ENCODE measurements around the gene GRIN1. TPM values are rescaled to one million over a fixed set of nuclear protein-coding genes. Genes with fewer than 3 reads are reported as not detected.
A peak's percentile ranks its signal among the peaks of the same experiment; 100 is the strongest.
"Not testable (repeated sequence)": the region's sequence is repeated elsewhere in the genome, so short reads cannot be mapped to it uniquely, and the experiment has no call there.

The GRIN1 gene
- total RNA-seq, 6 experiments from 2014 or later, result not detected

GRCh38 chr9:137115394-137116026, 23.4 kb upstream of the GRIN1 start:
- Histone ChIP-seq H3K9me3 (no peaks in the 10 kb centered on the region), H3K27me3 (no peaks in the 10 kb centered on the region), H3K27ac (no peak overlapping the region), H3K4me3 (no peak overlapping the region), H3K36me3 (no peaks in the 10 kb centered on the region), H3K4me1 (peaks cover 0 to 4% (median 1%) of the 10 kb centered on the region in 4 donors)
- peak in 1 of 4 donors; percentile 2 for ATAC-seq
- DNase-seq, result peak in 1 of 3 donors; percentile 42
- TF ChIP-seq POLR2A (IDR thresholded peaks at IDR 0.05) (no peak), CTCF (IDR thresholded peaks at IDR 0.05) (no peak)
- intact Hi-C loops (cut with DNase I), result loop anchor here in 1 of 2 donors (5.0 kb wide), 1 partner anchor 117 kb away; the partner anchor contains the start of gene SLC34A3
- WGBS (ENCODE audit: insufficient coverage, low coverage, low lambda C conversion rate, missing lambda C conversion rate), result no CpG with 5 or more reads among the region's 21 CpGs

- intact Hi-C loops (cut with DNase I), result loop anchor here in 1 of 2 donors (5.0 kb wide), 1 partner anchor 116 kb away; the partner anchor contains the start of gene SLC34A3
- ATAC-seq (no peak), DNase-seq (no peak)
- H3K4me3 ChIP-seq, result no peak overlapping the region
- H3K4me1 ChIP-seq, result peaks cover 0 to 4% (median 1%) of the 10 kb centered on the region in 4 donors
- H3K27me3 ChIP-seq, result no peaks in the 10 kb centered on the region
- TF ChIP-seq POLR2A (IDR thresholded peaks at IDR 0.05) (no peak), CTCF (IDR thresholded peaks at IDR 0.05) (no peak)
- H3K9me3 ChIP-seq, result no peaks in the 10 kb centered on the region
- no peaks in the 10 kb centered on the region for H3K36me3 ChIP-seq
- WGBS (ENCODE audit: insufficient coverage, low coverage, low lambda C conversion rate, missing lambda C conversion rate), result 57% methylated on average over 1 of the region's 6 CpGs
- H3K27ac ChIP-seq, result no peak overlapping the region
Observed at GRCh38 chr9:137116027-137116507, 22.9 kb upstream of the GRIN1 start.

- no peaks in the 10 kb centered on the region for H3K9me3 ChIP-seq
- intact Hi-C loops (cut with DNase I), result loop anchor here in 1 of 2 donors (5.0 kb wide), 1 partner anchor 116 kb away; the partner anchor contains the start of gene SLC34A3
- TF ChIP-seq POLR2A (IDR thresholded peaks at IDR 0.05) (no peak), CTCF (IDR thresholded peaks at IDR 0.05) (no peak)
- no peaks in the 10 kb centered on the region for H3K36me3 ChIP-seq
- no peaks in the 10 kb centered on the region for H3K27me3 ChIP-seq
- no peak overlapping the region for H3K4me3 ChIP-seq
- ATAC-seq (no peak), DNase-seq (no peak)
- peaks cover 0 to 4% (median 1%) of the 10 kb centered on the region in 4 donors for H3K4me1 ChIP-seq
- 56% methylated on average over 16 of the region's 17 CpGs for WGBS (ENCODE audit: insufficient coverage, low coverage, low lambda C conversion rate, missing lambda C conversion rate)
- no peak overlapping the region for H3K27ac ChIP-seq
Observed at GRCh38 chr9:137116728-137117127, 22.2 kb upstream of the GRIN1 start.

DNA sequence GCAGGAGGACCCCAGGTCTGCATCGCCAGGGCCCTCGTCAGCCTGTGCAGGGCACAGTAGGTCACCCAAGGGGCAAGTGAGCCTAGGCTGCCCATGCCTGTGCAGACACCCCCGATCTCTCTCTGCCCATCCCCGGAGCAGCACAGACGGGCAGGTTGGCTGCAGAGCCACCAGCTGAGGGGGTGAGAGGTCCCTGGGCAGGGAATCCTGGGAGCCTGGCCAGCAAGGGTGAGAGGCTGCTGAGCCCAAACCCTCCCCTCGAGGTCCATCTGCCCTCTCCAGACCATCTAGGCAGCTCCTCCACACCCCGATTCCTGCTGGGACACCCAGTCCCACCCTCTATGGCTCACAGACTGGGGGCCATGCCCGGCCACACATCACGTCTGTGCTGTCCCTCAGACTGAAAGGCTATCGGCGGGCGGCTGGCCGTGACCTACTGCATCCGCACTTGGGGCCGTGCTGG, 21.7 kb upstream of the GRIN1 start:
- no peak for DNase-seq
- TF ChIP-seq CTCF (IDR thresholded peaks at IDR 0.05) (no peak), POLR2A (IDR thresholded peaks at IDR 0.05) (no peak)
- H3K27ac ChIP-seq, result no peak overlapping the region
- no peak for ATAC-seq
- H3K4me3 ChIP-seq, result no peak overlapping the region
- peaks cover 0 to 4% (median 1%) of the 10 kb centered on the region in 4 donors for H3K4me1 ChIP-seq
- 80% methylated on average over 1 of the region's 15 CpGs for WGBS (ENCODE audit: insufficient coverage, low coverage, low lambda C conversion rate, missing lambda C conversion rate)
- H3K36me3 ChIP-seq, result no peaks in the 10 kb centered on the region
- H3K9me3 ChIP-seq, result no peaks in the 10 kb centered on the region
- intact Hi-C loops (cut with DNase I), result loop anchor here in 1 of 2 donors (5.0 kb wide), 1 partner anchor 115 kb away; the partner anchor contains the start of gene SLC34A3
- no peaks in the 10 kb centered on the region for H3K27me3 ChIP-seq

DNA sequence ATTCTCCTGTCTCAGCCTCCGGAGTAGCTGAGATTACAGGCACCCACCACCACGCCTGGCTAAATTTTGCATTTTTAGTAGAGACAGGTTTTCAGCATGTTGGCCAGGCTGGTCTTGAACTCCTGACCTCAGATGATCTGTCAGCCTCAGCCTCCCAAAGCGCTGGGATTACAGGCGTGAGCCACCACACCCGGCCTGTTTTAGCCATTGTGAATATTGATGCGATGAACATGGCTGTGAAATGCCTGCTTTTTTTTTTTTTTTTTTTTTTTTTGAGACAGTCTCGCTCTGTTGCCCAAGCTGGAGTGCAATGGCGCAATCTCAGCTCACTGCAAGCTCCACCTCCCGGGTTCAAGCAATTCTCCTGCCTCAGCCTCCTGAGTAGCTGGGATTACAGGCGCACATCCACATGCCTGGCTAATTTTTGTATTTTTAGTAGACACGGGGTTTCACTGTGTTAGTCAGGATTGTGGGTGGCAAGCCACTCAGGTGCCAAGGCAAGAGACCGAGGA, 20.8 kb upstream of the GRIN1 start:
- not testable (repeated sequence) for DNase-seq, H3K27me3 ChIP-seq, H3K36me3 ChIP-seq, H3K4me1 ChIP-seq, ATAC-seq, H3K27ac ChIP-seq, H3K9me3 ChIP-seq, H3K4me3 ChIP-seq
- 62% methylated on average over 11 of the region's 12 CpGs for WGBS (ENCODE audit: insufficient coverage, low coverage, low lambda C conversion rate, missing lambda C conversion rate)
- intact Hi-C loops (cut with DNase I), result loop anchor here in 1 of 2 donors (5.0 kb wide), 1 partner anchor 114 kb away; the partner anchor contains the start of gene SLC34A3

GRCh38 chr9:137121927-137122795, 16.8 kb upstream of the GRIN1 start:
- not testable (repeated sequence) for ATAC-seq, H3K36me3 ChIP-seq, H3K27me3 ChIP-seq

More at GRCh38 chr9:137121927-137122795, 16.8 kb upstream of the GRIN1 start:
- WGBS (ENCODE audit: insufficient coverage, low coverage, low lambda C conversion rate, missing lambda C conversion rate), result 68% methylated on average over 11 of the region's 25 CpGs
- H3K27ac ChIP-seq, H3K9me3 ChIP-seq, H3K4me3 ChIP-seq, DNase-seq, H3K4me1 ChIP-seq: not testable (repeated sequence)
- intact Hi-C loops (cut with DNase I), result loop anchor here in 1 of 2 donors (5.0 kb wide), 1 partner anchor 110 kb away; the partner anchor contains the start of gene SLC34A3

All from right lobe of liver (tissue), 6 donors.